Mucosa of descending colon (tissue), 3 donors: Measurements from ENCODE around the gene GDPD3. TPM values are rescaled to one million over a fixed set of nuclear protein-coding genes. Genes with fewer than 3 reads are reported as not detected.

Experiments used
- ATAC-seq: fragments of 200-7000 bp; cut with Tn5 transposase; one replicate; pipeline ENCODE4 v1.9.1; 2020; ENCODE audit warnings: mild to moderate bottlenecking, moderate library complexity
- DNase-seq, 3 donors: peaks; one replicate each; pipeline ENCODE4 v3.0.0-alpha.2; 2020
- H3K36me3 ChIP-seq: fragments of 200-600 bp; one replicate; pipeline ENCODE4 v1.8.0; 2021; ENCODE audit warnings: low read depth, mild to moderate bottlenecking
- H3K4me1 ChIP-seq: fragments of 200-600 bp; one replicate; pipeline ENCODE4 v1.8.0; 2021; ENCODE audit warnings: low read depth, mild to moderate bottlenecking
- H3K4me3 ChIP-seq: fragments of 200-600 bp; one replicate; pipeline ENCODE4 v1.8.0; 2021; ENCODE audit warnings: mild to moderate bottlenecking
- H3K9me3 ChIP-seq: fragments of 200-600 bp; one replicate; pipeline ENCODE4 v1.8.0; 2021; ENCODE audit warnings: mild to moderate bottlenecking
- CTCF ChIP-seq: fragments of 200-600 bp; IDR thresholded peaks from one replicate; pipeline ENCODE4 v1.8.0; 2022; ENCODE audit warnings: antibody characterized with exemption, mild to moderate bottlenecking
- intact Hi-C, 2 donors: fragments of 100-400 bp; cut with DNase I in 1 of 2; cut with micrococcal nuclease in 1 of 2; formaldehyde crosslinking; loops; one replicate each; pipeline versions ENCODE4 v1.11.0 to v1.11.1; 2022; cut with DNase I, micrococcal nuclease
- total RNA-seq, 3 donors: library from RNA; stranded (reverse); fragmentation: NEBNext Ultra II Directional in 2 of 3; extraction: Animal tissue kit (Norgen Biotek cat#: 25700) in 2 of 3; gene quantifications; one replicate each; pipeline versions ENCODE4 v1.2.1 to v1.2.4, GENCODE V29; 2021 to 2023
- donor health status: DM: no; HTN: no; CAD: no; lungs with moderate emphysema.
- donor health status: DM: no; HTN: no; CAD: no.
- donor health status: DM: no; HTN: yes; CAD: no.

The GDPD3 gene
- total RNA-seq, 3 donors from 2014 or later: 29.6 to 75.3 (median 51.7) TPM

GRCh38 chr16:30088237-30088831, 25.0 kb downstream of the GDPD3 start:
- Histone ChIP-seq H3K36me3 (no peaks in the 10 kb centered on the region), H3K4me3 (no peak overlapping the region), H3K4me1 (peaks cover 15% of the 10 kb centered on the region), H3K9me3 (no peaks in the 10 kb centered on the region)
- ATAC-seq (no peak), DNase-seq (no peak)
- intact Hi-C loops: no loop called here
- TF ChIP-seq CTCF: no peak

GRCh38 chr16:30087181-30087898, 26.0 kb downstream of the GDPD3 start:
- Histone ChIP-seq H3K4me3 (no peak overlapping the region), H3K9me3 (no peaks in the 10 kb centered on the region), H3K36me3 (no peaks in the 10 kb centered on the region), H3K4me1 (peaks cover 6% of the 10 kb centered on the region)
- DNase-seq (peak in 2 of 3 donors; percentile 23 to 51), ATAC-seq (no peak)
- no peak for TF ChIP-seq CTCF
- intact Hi-C loops: no loop called here

- intact Hi-C loops: no loop called here
- H3K9me3 ChIP-seq: no peaks in the 10 kb centered on the region
- H3K4me3 ChIP-seq: no peak overlapping the region
- DNase-seq: peak in 1 of 3 donors; percentile 22
- no peak for ATAC-seq
- peaks cover 4% of the 10 kb centered on the region for H3K4me1 ChIP-seq
- no peaks in the 10 kb centered on the region for H3K36me3 ChIP-seq
- no peak for TF ChIP-seq CTCF
These were observed 26.8 kb downstream of the GDPD3 start for GRCh38 chr16:30086291-30087140.

GRCh38 chr16:30085820-30086219, 27.5 kb downstream of the GDPD3 start:
- no peak for TF ChIP-seq CTCF
- H3K36me3 ChIP-seq: no peaks in the 10 kb centered on the region

GRCh38 chr16:30085247-30085646, 28.1 kb downstream of the GDPD3 start:
- no peak for TF ChIP-seq CTCF
- Histone ChIP-seq H3K4me3 (no peak overlapping the region), H3K9me3 (no peaks in the 10 kb centered on the region), H3K36me3 (no peaks in the 10 kb centered on the region), H3K4me1 (no peaks in the 10 kb centered on the region)
- peak in 1 of 3 donors; percentile 52 for DNase-seq
- ATAC-seq: no peak
- intact Hi-C loops: no loop called here

More at GRCh38 chr16:30085820-30086219, 27.5 kb downstream of the GDPD3 start:
- Histone ChIP-seq H3K9me3 (no peaks in the 10 kb centered on the region), H3K4me3 (no peak overlapping the region), H3K4me1 (no peaks in the 10 kb centered on the region)
- ATAC-seq (no peak), DNase-seq (peak in 1 of 3 donors; percentile 47)
- intact Hi-C loops: no loop called here
